ENCODE measurements around the gene CD300C.
A peak's percentile ranks its signal among the peaks of the same experiment; 100 is the strongest.
"Not testable (repeated sequence)": the region's sequence is repeated elsewhere in the genome, so short reads cannot be mapped to it uniquely, and the experiment has no call there.

The CD300C gene

GRCh38 chr17:74545843-74546230 is at the start of gene CD300C:
Gene CD300C, minus strand, starts transcription at chr17:74546115. Its CDS starts 333 bp downstream, at chr17:74545782.
- DNase-seq, result no peak

GRCh38 chr17:74595037-74595750 is 49.3 kb upstream of the CD300C start:
- DNase-seq, result no peak

GRCh38 chr17:74592087-74592990 is 46.4 kb upstream of the CD300C start, which contains the start of gene CD300LD:
Gene CD300LD, minus strand, starts transcription at chr17:74592283. Its CDS starts 81 bp downstream, at chr17:74592202.
- no peak for DNase-seq

GRCh38 chr17:74591503-74591902 is 45.6 kb upstream of the CD300C start:
- DNase-seq, result no peak

- no peak for DNase-seq
Measured at GRCh38 chr17:74585711-74586110, 39.8 kb upstream of the CD300C start.

GRCh38 chr17:74584292-74585060 is 38.6 kb upstream of the CD300C start:
- DNase-seq, result no peak

- no peak for DNase-seq
Measured at GRCh38 chr17:74582633-74583032, 36.7 kb upstream of the CD300C start.

- no peak for DNase-seq
Measured at GRCh38 chr17:74579900-74580299, 34.0 kb upstream of the CD300C start.

- no peak for DNase-seq
Measured at GRCh38 chr17:74578979-74579378, 33.1 kb upstream of the CD300C start.

- no peak for DNase-seq
Measured at GRCh38 chr17:74574489-74575142, 28.7 kb upstream of the CD300C start.

- not testable (repeated sequence) for DNase-seq
Measured at GRCh38 chr17:74573635-74574034, 27.7 kb upstream of the CD300C start.

GRCh38 chr17:74573169-74573568 is 27.3 kb upstream of the CD300C start:
- no peak for DNase-seq

- DNase-seq, result no peak
Measured at GRCh38 chr17:74571621-74572270, 25.8 kb upstream of the CD300C start.

GRCh38 chr17:74569020-74570003 is 23.4 kb upstream of the CD300C start:
- peak; percentile 95 for DNase-seq

GRCh38 chr17:74568106-74568873 is 22.4 kb upstream of the CD300C start:
- DNase-seq, result no peak

GRCh38 chr17:74567397-74567796 is 21.5 kb upstream of the CD300C start, which contains the start of gene CD300H:
Gene CD300H, minus strand, starts transcription at chr17:74567509.
- no peak for DNase-seq

- no peak for DNase-seq
Measured at GRCh38 chr17:74566132-74566753, 20.3 kb upstream of the CD300C start.

GRCh38 chr17:74565126-74565525 is 19.2 kb upstream of the CD300C start:
- DNase-seq, result no peak

GRCh38 chr17:74563358-74563757 is 17.4 kb upstream of the CD300C start:
- no peak for DNase-seq
